Astrocyte (in vitro differentiated cells and primary cell): ENCODE data around the gene CEACAM20. TPM values are rescaled to one million over a fixed set of nuclear protein-coding genes. Genes with fewer than 3 reads are reported as not detected.

ENCODE experiments used
- DNase-seq: peaks from one replicate; pipeline ENCODE4 v3.0.0-alpha.2; 2010; ENCODE audit warnings: low read depth
- FAIRE-seq: peaks from 2 replicates; lab custom pipeline; 2011; peaks lifted over from hg19 to GRCh38; lab: Jason Lieb, UNC
- H2AFZ ChIP-seq: 2 replicates; pipeline ENCODE4 v1.6.0; 2012; ENCODE audit warnings: low read depth, low read length, inconsistent platforms
- H3K27ac ChIP-seq: 2 replicates; pipeline ENCODE4 v1.5.1; 2011; ENCODE audit warnings: low read depth, low read length, inconsistent platforms
- H3K27me3 ChIP-seq: 2 replicates; pipeline ENCODE4 v1.6.0; 2011; ENCODE audit warnings: low read length, inconsistent platforms; ENCODE audit not compliant: insufficient read depth
- H3K36me3 ChIP-seq: 2 replicates; pipeline ENCODE4 v1.5.1; 2011; ENCODE audit warnings: low read length, inconsistent platforms; ENCODE audit not compliant: insufficient read depth
- H3K4me1 ChIP-seq: 2 replicates; pipeline ENCODE4 v1.5.1; 2011; ENCODE audit warnings: low read length, inconsistent platforms; ENCODE audit not compliant: insufficient read depth
- H3K4me2 ChIP-seq: 2 replicates; pipeline ENCODE4 v1.6.0; 2012; ENCODE audit warnings: low read length, inconsistent platforms
- H3K4me3 ChIP-seq: 2 replicates; pipeline ENCODE4 v1.5.1; 2011; ENCODE audit warnings: low read depth, mild to moderate bottlenecking, low read length, inconsistent platforms; ENCODE audit not compliant: insufficient read depth
- H3K79me2 ChIP-seq: 2 replicates; pipeline ENCODE4 v1.6.0; 2012; ENCODE audit warnings: mild to moderate bottlenecking, low read length, inconsistent platforms; ENCODE audit not compliant: insufficient read depth
- H3K9ac ChIP-seq: 2 replicates; pipeline ENCODE4 v1.6.0; 2012; ENCODE audit warnings: mild to moderate bottlenecking, low read length, inconsistent platforms
- H3K9me3 ChIP-seq: 2 replicates; pipeline ENCODE4 v1.5.1; 2012; ENCODE audit warnings: low read depth, mild to moderate bottlenecking, low read length, inconsistent platforms; ENCODE audit not compliant: insufficient read depth
- H4K20me1 ChIP-seq: 2 replicates; pipeline ENCODE4 v1.6.0; 2012; ENCODE audit warnings: low read length, inconsistent platforms; ENCODE audit not compliant: insufficient read depth
- H3K27ac Mint-ChIP-seq: one replicate; pipeline ENCODE4 v1.8.0; 2021; ENCODE audit warnings: mild to moderate bottlenecking, mixed read lengths; ENCODE audit not compliant: unreplicated experiment
- H3K27me3 Mint-ChIP-seq: one replicate; pipeline ENCODE4 v1.8.0; 2021; ENCODE audit warnings: low read depth, mixed read lengths; ENCODE audit not compliant: unreplicated experiment
- H3K36me3 Mint-ChIP-seq: one replicate; pipeline ENCODE4 v1.8.0; 2021; ENCODE audit warnings: low read depth, mixed read lengths; ENCODE audit not compliant: unreplicated experiment
- H3K4me1 Mint-ChIP-seq: one replicate; pipeline ENCODE4 v1.8.0; 2021; ENCODE audit warnings: low read depth, mixed read lengths; ENCODE audit not compliant: unreplicated experiment
- H3K4me3 Mint-ChIP-seq: one replicate; pipeline ENCODE4 v1.8.0; 2021; ENCODE audit warnings: mild to moderate bottlenecking, moderate library complexity, mixed read lengths; ENCODE audit not compliant: unreplicated experiment
- H3K9me3 Mint-ChIP-seq: one replicate; pipeline ENCODE4 v1.8.0; 2021; ENCODE audit warnings: mild to moderate bottlenecking, mixed read lengths; ENCODE audit not compliant: unreplicated experiment
- CTCF ChIP-seq: IDR thresholded peaks from 2 replicates; pipeline ENCODE4 v1.5.1; 2011; ENCODE audit warnings: low read depth, mild to moderate bottlenecking, inconsistent platforms, low read length, moderate library complexity; ENCODE audit not compliant: insufficient read depth
- EZH2 ChIP-seq: IDR thresholded peaks from 2 replicates; pipeline ENCODE4 v1.6.1; 2012; ENCODE audit warnings: mild to moderate bottlenecking, low read length, inconsistent platforms; ENCODE audit not compliant: insufficient read depth
- total RNA-seq: library from RNA; stranded (reverse); gene quantifications from 2 replicates; pipeline ENCODE4 v1.2.1, GENCODE V29; 2021

Gene CEACAM20
- total RNA-seq, 1 donor from 2014 or later = not detected

- peaks cover 12% of the 10 kb centered on the region for H3K9me3 Mint-ChIP-seq
Observed at GRCh38 chr19:44509478-44509877, 20.0 kb downstream of the CEACAM20 start.

DNA sequence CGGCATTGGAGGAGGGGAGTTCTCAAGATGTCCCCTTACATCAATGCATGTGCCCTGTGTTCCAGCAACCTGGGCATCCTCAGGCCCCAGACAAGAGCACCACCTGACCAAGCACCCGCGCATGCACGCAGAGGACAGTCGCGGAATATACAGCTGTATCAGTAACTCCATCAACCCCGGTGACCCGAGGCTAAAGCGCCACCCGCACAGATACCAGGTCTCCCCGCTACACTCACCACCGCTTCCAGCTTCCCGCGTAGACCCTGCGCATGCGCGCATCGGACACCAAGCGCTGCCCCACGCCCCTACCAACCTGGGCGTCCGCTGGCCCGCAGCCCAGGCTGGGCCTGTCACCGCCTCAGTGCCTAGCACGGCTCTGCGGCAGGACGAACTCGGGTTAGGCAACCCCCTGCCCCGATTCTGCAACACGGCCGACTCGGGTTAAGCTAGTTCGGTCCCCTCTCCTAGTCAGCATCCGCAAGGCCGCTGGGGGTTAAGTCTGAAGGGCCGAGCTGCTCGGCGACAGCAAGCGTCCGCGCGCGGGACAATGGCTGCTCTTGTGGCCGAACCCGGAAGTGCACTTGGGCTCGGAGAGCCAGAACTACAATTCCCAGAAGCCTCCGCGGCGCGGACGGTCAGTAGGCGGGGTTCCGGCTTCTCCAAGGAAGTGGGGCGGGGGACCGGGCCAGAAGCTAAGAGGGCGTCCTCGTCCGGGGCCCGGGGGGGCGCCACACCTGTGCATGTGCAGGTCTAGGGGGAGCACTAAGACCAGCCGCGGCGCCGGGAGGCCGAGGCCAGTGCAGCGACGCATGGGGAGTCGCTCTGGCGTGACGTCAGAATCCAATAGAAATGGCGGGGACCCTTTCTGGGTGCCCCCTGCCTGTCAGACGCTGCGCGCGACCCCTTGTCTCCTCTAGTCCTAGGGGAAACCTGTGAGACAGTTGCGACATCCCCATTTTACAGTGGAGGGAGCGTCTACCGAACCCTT is 29.2 kb downstream of the CEACAM20 start, which contains the start of gene ZNF180:
ZNF180 (minus strand) TSS at position 561 of the 988 bp plus-strand sequence. CDS start 3,188 bp downstream, outside the sequence.
- H3K36me3 Mint-ChIP-seq = peaks cover 35% of the 10 kb centered on the region
- peak; percentile 79 for DNase-seq
- peaks cover 7% of the 10 kb centered on the region for H3K9me3 ChIP-seq
- H3K9me3 Mint-ChIP-seq = peaks cover 33% of the 10 kb centered on the region
- peaks cover 5% of the 10 kb centered on the region for H3K4me1 Mint-ChIP-seq
- peak within 1 kb of the TSS; percentile 96 for H2AFZ ChIP-seq
- H3K4me1 ChIP-seq = peaks cover 8% of the 10 kb centered on the region
- H3K4me3 Mint-ChIP-seq = peak within 1 kb of the TSS; percentile 97
- peaks cover 8% of the 10 kb centered on the region for H3K27me3 Mint-ChIP-seq
- peak within 1 kb of the TSS; percentile 87 for H3K4me2 ChIP-seq
- peaks cover 5% of the 10 kb centered on the region for H3K36me3 ChIP-seq
- H3K27ac Mint-ChIP-seq = peak within 1 kb of the TSS; percentile 66
- H3K27ac ChIP-seq = peak within 1 kb of the TSS; percentile 82
- peaks cover 51% of the 10 kb centered on the region for H3K79me2 ChIP-seq
- peaks cover 36% of the 10 kb centered on the region for H4K20me1 ChIP-seq
- TF ChIP-seq EZH2 (no peak), CTCF (no peak)
- FAIRE-seq = no peak
- no peaks in the 10 kb centered on the region for H3K27me3 ChIP-seq
- H3K9ac ChIP-seq = peak within 1 kb of the TSS; percentile 88
- peak within 1 kb of the TSS; percentile 82 for H3K4me3 ChIP-seq

More at GRCh38 chr19:44509478-44509877, 20.0 kb downstream of the CEACAM20 start:
- Mint-ChIP-seq H3K27me3 (peaks cover 61% of the 10 kb centered on the region), H3K4me3 (no peak overlapping the region), H3K36me3 (no peaks in the 10 kb centered on the region), H3K4me1 (no peaks in the 10 kb centered on the region), H3K27ac (no peak overlapping the region)
- H3K27me3 ChIP-seq = no peaks in the 10 kb centered on the region
- H4K20me1 ChIP-seq = no peaks in the 10 kb centered on the region
- no peaks in the 10 kb centered on the region for H3K36me3 ChIP-seq
- no peaks in the 10 kb centered on the region for H3K9me3 ChIP-seq
- FAIRE-seq (no peak), DNase-seq (no peak)
- H3K4me2 ChIP-seq = no peak overlapping the region
- no peaks in the 10 kb centered on the region for H3K4me1 ChIP-seq
- H2AFZ ChIP-seq = no peak overlapping the region
- no peak overlapping the region for H3K9ac ChIP-seq
- no peaks in the 10 kb centered on the region for H3K79me2 ChIP-seq
- H3K27ac ChIP-seq = no peak overlapping the region
- TF ChIP-seq EZH2 (no peak), CTCF (no peak)
- H3K4me3 ChIP-seq = no peak overlapping the region
